ENCODE data around the gene ENTR1.

ENTR1 gene

DNA sequence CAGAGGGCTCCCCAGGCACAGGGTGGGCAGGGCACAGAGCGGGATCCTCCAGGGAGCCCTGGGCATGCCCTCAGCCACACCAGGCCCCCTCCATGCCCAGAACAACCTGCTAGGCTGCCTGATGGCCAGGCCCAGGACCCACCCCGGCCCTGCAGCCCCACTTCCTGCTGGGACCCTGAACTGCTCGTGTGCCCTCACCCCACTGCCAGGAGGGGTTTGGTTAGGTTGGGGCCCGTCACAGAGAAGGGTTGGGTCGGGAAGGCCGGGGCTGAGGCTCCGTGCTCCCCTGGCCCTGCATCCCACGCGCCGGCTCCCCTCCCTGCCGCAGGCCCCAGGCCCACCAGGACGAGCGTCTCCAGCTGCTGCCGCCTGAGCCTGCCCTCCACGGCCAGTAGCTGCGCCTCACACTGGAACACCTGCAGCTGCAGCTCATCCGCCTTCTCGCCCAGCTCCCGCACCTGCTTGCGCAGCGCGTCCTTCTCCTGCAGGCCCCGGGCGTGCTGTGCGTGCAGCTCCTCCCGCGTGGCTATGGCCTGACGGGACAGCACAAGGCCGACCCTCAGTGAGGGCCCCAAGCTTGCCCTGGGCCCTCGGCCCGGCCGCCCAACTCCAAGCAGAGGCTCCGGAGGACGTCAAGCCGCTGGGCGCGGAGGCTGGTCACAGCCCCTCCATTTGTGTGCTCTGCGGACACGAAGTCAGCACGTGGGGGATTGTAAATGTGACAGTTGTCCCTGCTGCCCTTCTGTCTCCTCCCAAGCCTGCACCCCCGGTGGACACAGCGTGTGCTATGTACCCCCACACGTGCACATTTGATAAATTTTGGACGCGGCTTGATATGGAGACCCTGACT is 42.9 kb downstream of the ENTR1 start:
- H3K4me3 ChIP-seq (ENCODE audit: low read depth, low read length) = no peak overlapping the region
- DNase-seq (ENCODE audit: low read depth) = no peak
- TF ChIP-seq, protein P1, sequence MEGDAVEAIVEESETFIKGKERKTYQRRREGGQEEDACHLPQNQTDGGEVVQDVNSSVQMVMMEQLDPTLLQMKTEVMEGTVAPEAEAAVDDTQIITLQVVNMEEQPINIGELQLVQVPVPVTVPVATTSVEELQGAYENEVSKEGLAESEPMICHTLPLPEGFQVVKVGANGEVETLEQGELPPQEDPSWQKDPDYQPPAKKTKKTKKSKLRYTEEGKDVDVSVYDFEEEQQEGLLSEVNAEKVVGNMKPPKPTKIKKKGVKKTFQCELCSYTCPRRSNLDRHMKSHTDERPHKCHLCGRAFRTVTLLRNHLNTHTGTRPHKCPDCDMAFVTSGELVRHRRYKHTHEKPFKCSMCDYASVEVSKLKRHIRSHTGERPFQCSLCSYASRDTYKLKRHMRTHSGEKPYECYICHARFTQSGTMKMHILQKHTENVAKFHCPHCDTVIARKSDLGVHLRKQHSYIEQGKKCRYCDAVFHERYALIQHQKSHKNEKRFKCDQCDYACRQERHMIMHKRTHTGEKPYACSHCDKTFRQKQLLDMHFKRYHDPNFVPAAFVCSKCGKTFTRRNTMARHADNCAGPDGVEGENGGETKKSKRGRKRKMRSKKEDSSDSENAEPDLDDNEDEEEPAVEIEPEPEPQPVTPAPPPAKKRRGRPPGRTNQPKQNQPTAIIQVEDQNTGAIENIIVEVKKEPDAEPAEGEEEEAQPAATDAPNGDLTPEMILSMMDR (IDR thresholded peaks at IDR 0.05; ENCODE audit: control insufficient read depth, extremely low read depth, insufficient read depth) = no peak

DNA sequence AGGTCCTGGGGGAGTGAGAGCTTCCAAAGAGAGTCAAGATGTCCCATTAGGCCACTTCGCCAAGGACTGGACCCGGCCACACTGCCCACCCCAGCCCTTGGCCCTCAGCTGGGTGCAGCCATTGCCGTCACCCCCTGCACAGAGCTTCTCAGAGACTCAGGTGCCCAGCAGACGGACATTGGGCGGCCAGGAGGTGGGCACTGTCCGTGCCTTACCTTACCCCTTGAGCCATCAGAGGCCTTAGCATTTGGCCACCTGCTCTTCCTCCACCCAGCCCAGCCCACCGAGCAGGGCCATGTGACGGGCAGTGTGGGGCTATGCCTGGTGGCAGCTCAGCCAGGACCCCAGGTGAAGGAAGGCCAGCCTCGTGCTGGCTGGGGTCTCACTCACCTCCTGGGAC is 43.6 kb downstream of the ENTR1 start:
- DNase-seq (ENCODE audit: low read depth) = no peak
- TF ChIP-seq, protein P1 (IDR thresholded peaks at IDR 0.05; ENCODE audit: control insufficient read depth, extremely low read depth, insufficient read depth) = no peak
- H3K4me3 ChIP-seq (ENCODE audit: low read depth, low read length) = no peak overlapping the region

- no peak for DNase-seq (ENCODE audit: low read depth)
- TF ChIP-seq, protein P1 (IDR thresholded peaks at IDR 0.05; ENCODE audit: control insufficient read depth, extremely low read depth, insufficient read depth) = no peak
- no peak overlapping the region for H3K4me3 ChIP-seq (ENCODE audit: low read depth, low read length)
These were observed 44.6 kb downstream of the ENTR1 start for GRCh38 chr9:136365775-136366222.

DNA sequence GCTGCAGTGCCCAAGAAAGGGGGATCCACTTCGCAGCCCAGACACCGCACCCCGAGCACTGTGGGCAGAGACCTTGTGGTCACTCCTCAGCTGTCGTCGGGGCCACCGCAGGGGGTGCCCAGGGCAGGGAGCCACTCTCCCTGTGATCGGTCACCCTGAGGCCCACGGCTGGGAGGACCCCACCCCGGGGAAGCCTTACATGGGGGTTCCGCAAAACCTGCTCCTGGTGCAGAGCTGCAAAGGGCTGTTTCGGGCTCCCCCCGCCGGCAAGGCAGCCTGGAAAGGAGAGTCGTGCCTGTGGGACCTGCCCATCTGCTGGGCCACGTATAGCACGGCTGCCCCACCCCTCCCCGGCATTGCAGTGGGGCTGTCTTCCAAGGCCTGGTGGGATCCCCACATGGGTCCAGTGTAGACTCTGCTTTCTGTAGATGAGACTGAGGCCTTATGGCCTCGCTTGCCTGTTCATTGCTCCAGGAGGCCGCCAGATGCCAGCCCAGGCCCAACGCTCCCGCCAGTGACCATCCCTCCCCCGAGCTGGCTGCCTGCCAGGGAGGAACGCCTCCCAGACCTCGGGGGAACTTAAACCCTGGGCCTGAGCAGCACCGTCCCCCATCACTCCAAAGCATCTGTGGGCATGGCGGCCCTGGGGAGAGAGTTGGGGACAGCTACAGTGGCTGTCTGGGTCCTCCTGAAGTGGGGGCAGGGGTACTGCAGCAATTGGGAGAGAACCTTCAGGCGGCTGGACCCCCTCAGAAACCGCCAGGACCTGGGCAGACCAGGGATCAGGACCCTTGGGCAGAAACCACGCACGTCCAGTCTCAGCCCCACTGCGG is 45.3 kb downstream of the ENTR1 start:
- no peak for DNase-seq (ENCODE audit: low read depth)
- TF ChIP-seq, protein P1 (IDR thresholded peaks at IDR 0.05; ENCODE audit: control insufficient read depth, extremely low read depth, insufficient read depth) = no peak
- H3K4me3 ChIP-seq (ENCODE audit: low read depth, low read length) = no peak overlapping the region

DNA sequence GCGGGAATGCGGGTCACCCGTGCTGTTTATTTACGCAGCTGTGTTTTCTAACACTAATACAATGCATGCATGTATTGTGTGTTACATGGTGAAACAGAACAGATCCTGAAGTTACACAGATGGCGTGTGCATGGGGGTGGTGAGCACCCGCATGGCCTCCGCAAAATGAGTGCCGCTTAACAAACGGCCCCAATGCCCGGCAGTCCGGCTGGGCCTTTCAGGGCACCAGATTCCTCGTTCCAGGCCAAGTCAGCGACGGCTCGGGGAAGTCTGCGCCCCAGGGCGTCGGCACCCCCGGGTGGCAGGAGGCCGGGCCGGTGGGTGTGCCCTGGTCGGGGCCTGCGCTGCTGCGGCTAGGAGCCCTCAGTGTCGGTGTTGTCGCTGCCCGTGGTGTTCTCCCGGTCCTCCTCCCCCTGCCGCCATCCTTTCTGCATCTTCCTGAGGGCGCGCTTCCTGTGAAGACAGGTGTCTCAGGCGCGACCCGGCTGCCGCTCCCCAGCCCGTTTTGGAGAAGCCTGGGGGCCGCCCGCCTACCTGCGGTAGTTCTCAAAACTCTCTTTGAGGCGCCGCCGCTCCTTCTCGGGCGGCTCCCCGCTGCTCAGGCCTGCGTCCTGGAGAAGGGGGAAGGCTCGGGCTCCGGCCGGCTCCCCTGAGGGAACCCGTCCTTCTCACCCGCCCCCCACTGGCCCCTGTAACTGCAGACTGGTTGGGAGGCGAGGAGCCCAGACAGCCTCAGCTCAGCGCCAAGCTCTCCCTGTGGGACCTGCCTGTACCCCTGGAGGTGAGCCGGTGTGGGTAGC is 46.3 kb downstream of the ENTR1 start:
- DNase-seq (ENCODE audit: low read depth) = no peak
- TF ChIP-seq, protein P1 (IDR thresholded peaks at IDR 0.05; ENCODE audit: control insufficient read depth, extremely low read depth, insufficient read depth) = no peak
- H3K4me3 ChIP-seq (ENCODE audit: low read depth, low read length) = peak overlapping the region; percentile 5

GRCh38 chr9:136363106-136363948 is 47.1 kb downstream of the ENTR1 start, which contains the start of gene DNLZ:
DNLZ (minus strand) TSS chr9:136363744; CDS start chr9:136363714, 30 bp downstream.
- DNase-seq (ENCODE audit: low read depth) = peak; percentile 78
- H3K4me3 ChIP-seq (ENCODE audit: low read depth, low read length) = peak within 1 kb of the TSS; percentile 60
- TF ChIP-seq, protein P1 (IDR thresholded peaks at IDR 0.05; ENCODE audit: control insufficient read depth, extremely low read depth, insufficient read depth) = peak; percentile 90

All from LNCaP clone FGC (cell line).